ENCODE data around the gene LCP2. TPM values are rescaled to one million over a fixed set of nuclear protein-coding genes. Genes with fewer than 3 reads are reported as not detected.

The LCP2 gene
- total and polyA plus RNA-seq, 10 of the 15 experiments (the other 5 are each of a cell fraction or from before 2014, with no cell fraction given): 8.0 to 50.5 (median 20.6) TPM

- BruUV-seq (replicated peaks): no TSS peak
- ATAC-seq (no peak), DNase-seq (ENCODE audit: low read depth, low spot score) (no peak), FAIRE-seq (no peak)
- Histone ChIP-seq H4K20me1 (ENCODE audit: control insufficient read depth, insufficient read depth) (no peaks in the 10 kb centered on the region), H3K27ac (ENCODE audit: control insufficient read depth, insufficient read depth) (no peak overlapping the region), H3K9me3 (replicated peaks; ENCODE audit: control insufficient read depth, insufficient read depth, low read length) (no peaks in the 10 kb centered on the region), H3K4me2 (ENCODE audit: control insufficient read depth, insufficient read depth) (no peak overlapping the region), H3K9ac (ENCODE audit: control insufficient read depth, insufficient read depth, low read length) (no peak overlapping the region), H3K4me1 (ENCODE audit: control insufficient read depth, insufficient read depth, low read length) (no peaks in the 10 kb centered on the region), H2AFZ (ENCODE audit: control insufficient read depth, low read depth, low read length) (no peak overlapping the region), H3K36me3 (ENCODE audit: control insufficient read depth in 2 of 2, insufficient read depth in 2 of 2, low read length in 1 of 2) (no peaks in the 10 kb centered on the region), H3K4me3 (no peak overlapping the region), H3K27me3 (replicated peaks in 1 of 2; ENCODE audit: control insufficient read depth in 2 of 2, insufficient read depth in 2 of 2, low read length in 1 of 2) (0 out of 4 replicates have a peak, but pooled peaks cover 0 to 2% of the 10 kb centered on the region in 2 experiments), H3K79me2 (ENCODE audit: control insufficient read depth, insufficient read depth, low read length) (no peaks in the 10 kb centered on the region)
- ChIA-PET SMC1A (ENCODE audit: uncharacterized antibody, unreplicated experiment) (interaction anchor here (1.1 to 2.1 kb wide), 2 partner anchors 16 to 204 kb away, joined by 3 to 8 read pairs; no protein-coding TSS in a partner anchor), CTCF (interaction anchor here (0.7 to 2.3 kb wide), 10 partner anchors 8 to 209 kb away, joined by 3 to 9 read pairs (median 4); no protein-coding TSS in a partner anchor), RAD21 (ENCODE audit: unreplicated experiment) (interaction anchor here (0.6 kb wide), 1 partner anchor 634 kb away, joined by 3 read pairs; the partner anchor contains the start of gene SPDL1), POLR2A (no interaction called here)
- intact Hi-C loops (cut with micrococcal nuclease; ENCODE audit: unreplicated experiment): no loop called here
- in situ Hi-C loops (cut with MboI): no loop called here
- WGBS (ENCODE audit: insufficient coverage, insufficient replicate concordance, low lambda C conversion rate, missing lambda C conversion rate): 37% methylated on average over 5 of the region's 5 CpGs
- TF ChIP-seq RELA (IDR thresholded peaks at IDR 0.05; ENCODE audit: borderline replicate concordance, partially characterized antibody) (no peak), SP1 (IDR thresholded peaks at IDR 0.05; ENCODE audit: low read depth, low read length) (no peak), ATF7 (IDR thresholded peaks at IDR 0.05; ENCODE audit: low read depth) (no peak), TCF7 (IDR thresholded peaks at IDR 0.05; ENCODE audit: borderline replicate concordance) (no peak), ETV6 (conservative IDR thresholded peaks at IDR 0.05 in 1 of 2, IDR thresholded peaks at IDR 0.05 in 1 of 2; ENCODE audit: borderline replicate concordance in 1 of 2, low read depth in 1 of 2) (no peak), EP300 (IDR thresholded peaks at IDR 0.05; ENCODE audit: borderline replicate concordance in 1 of 2, control insufficient read depth in 1 of 2, low read depth in 2 of 2, low read length in 2 of 2) (no peak), E2F8 (IDR thresholded peaks at IDR 0.05; ENCODE audit: low read depth, partially characterized antibody) (no peak)
These were observed 79.7 kb downstream of the LCP2 start for GRCh38 chr5:170217831-170218230.
